Colonic mucosa (tissue), 4 donors: ENCODE data around the gene GM2A. TPM values are rescaled to one million over a fixed set of nuclear protein-coding genes. Genes with fewer than 3 reads are reported as not detected.

Experiments used
- DNase-seq: peaks from one replicate; pipeline ENCODE4 v3.0.0-alpha.2; 2020
- H3K27ac ChIP-seq: fragments of 200-600 bp; one replicate; pipeline ENCODE4 v1.8.0; 2021
- H3K27me3 ChIP-seq: fragments of 200-600 bp; one replicate; pipeline ENCODE4 v1.8.0; 2021
- H3K36me3 ChIP-seq: fragments of 200-600 bp; one replicate; pipeline ENCODE4 v1.8.0; 2021
- H3K4me1 ChIP-seq: fragments of 200-600 bp; one replicate; pipeline ENCODE4 v1.8.0; 2021; ENCODE audit warnings: mild to moderate bottlenecking
- H3K4me3 ChIP-seq: fragments of 200-600 bp; one replicate; pipeline ENCODE4 v1.8.0; 2021
- H3K9ac ChIP-seq, 2 donors: one replicate each; pipeline ENCODE4 v1.7.0; 2013; ENCODE audit warnings: control low read depth in 2 of 2, low read depth in 2 of 2, low read length in 2 of 2
- H3K9me3 ChIP-seq: fragments of 200-600 bp; one replicate; pipeline ENCODE4 v1.8.0; 2021
- CTCF ChIP-seq: fragments of 200-600 bp; IDR thresholded peaks from one replicate; pipeline ENCODE4 v1.8.0; 2022; ENCODE audit warnings: antibody characterized with exemption, mild to moderate bottlenecking
- intact Hi-C: fragments of 100-400 bp; cut with DNase I; formaldehyde crosslinking; loops from one replicate; pipeline ENCODE4 v1.14.1; 2022
- total RNA-seq, 2 donors: library from RNA; stranded (reverse); fragmentation: NEBNext Ultra II Directional in 1 of 2; extraction: Animal tissue kit (Norgen Biotek cat#: 25700) in 1 of 2; gene quantifications; one replicate each; pipeline ENCODE4 v1.2.1, GENCODE V29; 2021
- donor health status: healthy.
- donor health status: DM: no; HTN: no; CAD: no.
- donor health status: DM: no; HTN: no; CAD: no.

The GM2A gene
- total RNA-seq, 2 donors from 2014 or later, result 22.0 to 27.2 TPM

- DNase-seq, result no peak
- Histone ChIP-seq H3K9me3 (no peaks in the 10 kb centered on the region), H3K36me3 (no peaks in the 10 kb centered on the region), H3K9ac (no peak overlapping the region), H3K27me3 (no peaks in the 10 kb centered on the region), H3K4me3 (no peak overlapping the region), H3K27ac (no peak overlapping the region), H3K4me1 (no peaks in the 10 kb centered on the region)
- intact Hi-C loops, result no loop called here
- TF ChIP-seq CTCF, result no peak
Observed at GRCh38 chr5:151281001-151281639, 28.1 kb downstream of the GM2A start.

GRCh38 chr5:151283120-151283825 lies 30.3 kb downstream of the GM2A start:
- Histone ChIP-seq H3K9me3 (no peaks in the 10 kb centered on the region), H3K27ac (no peak overlapping the region), H3K4me3 (no peak overlapping the region), H3K4me1 (no peaks in the 10 kb centered on the region), H3K27me3 (no peaks in the 10 kb centered on the region), H3K9ac (no peak overlapping the region), H3K36me3 (no peaks in the 10 kb centered on the region)
- intact Hi-C loops, result no loop called here
- no peak for DNase-seq
- TF ChIP-seq CTCF, result no peak

- no peak overlapping the region for H3K27ac ChIP-seq
- intact Hi-C loops, result no loop called here
- no peaks in the 10 kb centered on the region for H3K4me1 ChIP-seq
- TF ChIP-seq CTCF, result no peak
- no peaks in the 10 kb centered on the region for H3K27me3 ChIP-seq
- DNase-seq, result no peak
- H3K9me3 ChIP-seq, result no peaks in the 10 kb centered on the region
- H3K9ac ChIP-seq, result no peak overlapping the region
- H3K4me3 ChIP-seq, result no peak overlapping the region
- no peaks in the 10 kb centered on the region for H3K36me3 ChIP-seq
Observed at GRCh38 chr5:151284392-151284967, 31.5 kb downstream of the GM2A start.

GRCh38 chr5:151285683-151286082 lies 32.7 kb downstream of the GM2A start:
- Histone ChIP-seq H3K27ac (no peak overlapping the region), H3K9ac (no peak overlapping the region), H3K4me1 (no peaks in the 10 kb centered on the region), H3K4me3 (no peak overlapping the region), H3K9me3 (no peaks in the 10 kb centered on the region), H3K36me3 (no peaks in the 10 kb centered on the region), H3K27me3 (no peaks in the 10 kb centered on the region)
- no peak for TF ChIP-seq CTCF
- DNase-seq, result no peak
- intact Hi-C loops, result no loop called here

GRCh38 chr5:151286246-151286645 lies 33.3 kb downstream of the GM2A start:
- no peaks in the 10 kb centered on the region for H3K9me3 ChIP-seq
- no peak overlapping the region for H3K4me3 ChIP-seq
- no peaks in the 10 kb centered on the region for H3K4me1 ChIP-seq
- no peaks in the 10 kb centered on the region for H3K36me3 ChIP-seq
- no peaks in the 10 kb centered on the region for H3K27me3 ChIP-seq
- intact Hi-C loops, result no loop called here
- no peak for TF ChIP-seq CTCF
- no peak overlapping the region for H3K27ac ChIP-seq
- no peak for DNase-seq
- H3K9ac ChIP-seq, result no peak overlapping the region
